Mesothelial cell of epicardium (in vitro differentiated cells): ENCODE data around the gene PSMA2. TPM values are rescaled to one million over a fixed set of nuclear protein-coding genes. Genes with fewer than 3 reads are reported as not detected.

Experiments used
- DNase-seq, 2 experiments: peaks; one replicate each; pipeline ENCODE4 v3.0.0; 2021; ENCODE audit warnings: low spot score in 2 of 2; ENCODE audit not compliant: unreplicated experiment in 2 of 2
- H3K27ac Mint-ChIP-seq: 2 replicates; pipeline ENCODE4 v1.8.0; 2021; ENCODE audit warnings: mixed read lengths
- H3K27me3 Mint-ChIP-seq: 2 replicates; pipeline ENCODE4 v1.8.0; 2021; ENCODE audit warnings: low read depth, mixed read lengths
- H3K36me3 Mint-ChIP-seq: 2 replicates; pipeline ENCODE4 v1.8.0; 2021; ENCODE audit warnings: mixed read lengths
- H3K4me1 Mint-ChIP-seq: 2 replicates; pipeline ENCODE4 v1.8.0; 2021; ENCODE audit warnings: mixed read lengths
- H3K4me3 Mint-ChIP-seq: 2 replicates; pipeline ENCODE4 v1.8.0; 2021; ENCODE audit warnings: mild to moderate bottlenecking, moderate library complexity, mixed read lengths
- H3K9me3 Mint-ChIP-seq: 2 replicates; pipeline ENCODE4 v1.8.0; 2021; ENCODE audit warnings: mixed read lengths
- total RNA-seq: library from RNA; stranded (reverse); gene quantifications from 3 replicates; pipeline ENCODE4 v1.2.1, GENCODE V29; 2021
- TF ChIP-seq, protein P1 (sequence below): fragments of 200-600 bp; sonication (generic); IDR thresholded peaks from one replicate; pipeline ENCODE4 v1.5.0; 2021; ENCODE audit warnings: antibody characterized with exemption; ENCODE audit not compliant: unreplicated experiment

The PSMA2 gene
- total RNA-seq, 1 donor from 2014 or later = 72.3 TPM

DNA sequence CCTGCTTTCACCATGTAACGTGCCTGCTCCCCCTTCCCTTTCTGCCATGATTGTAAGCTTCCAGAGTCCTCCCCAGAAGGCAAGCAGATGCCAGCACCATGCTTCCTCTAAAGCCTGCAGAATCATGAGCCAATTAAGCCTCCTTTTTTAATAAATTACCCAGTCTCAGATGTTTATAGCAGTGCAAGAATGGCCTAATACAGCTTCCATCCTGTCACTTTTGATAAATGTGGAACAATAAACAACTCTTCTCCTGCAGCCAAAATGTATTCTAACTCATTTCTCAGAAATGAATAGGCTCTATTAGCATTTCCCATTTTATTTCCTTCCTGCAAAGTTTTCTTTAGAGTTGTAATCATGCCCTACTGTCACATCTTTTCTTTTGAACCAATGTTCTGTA, 63.5 kb downstream of the PSMA2 start:
- Mint-ChIP-seq H3K4me1 (no peaks in the 10 kb centered on the region), H3K27ac (no peak overlapping the region), H3K4me3 (no peak overlapping the region), H3K36me3 (peaks cover 7% of the 10 kb centered on the region), H3K9me3 (peaks cover 21% of the 10 kb centered on the region), H3K27me3 (no peaks in the 10 kb centered on the region)
- DNase-seq = no peak
- TF ChIP-seq, protein P1, sequence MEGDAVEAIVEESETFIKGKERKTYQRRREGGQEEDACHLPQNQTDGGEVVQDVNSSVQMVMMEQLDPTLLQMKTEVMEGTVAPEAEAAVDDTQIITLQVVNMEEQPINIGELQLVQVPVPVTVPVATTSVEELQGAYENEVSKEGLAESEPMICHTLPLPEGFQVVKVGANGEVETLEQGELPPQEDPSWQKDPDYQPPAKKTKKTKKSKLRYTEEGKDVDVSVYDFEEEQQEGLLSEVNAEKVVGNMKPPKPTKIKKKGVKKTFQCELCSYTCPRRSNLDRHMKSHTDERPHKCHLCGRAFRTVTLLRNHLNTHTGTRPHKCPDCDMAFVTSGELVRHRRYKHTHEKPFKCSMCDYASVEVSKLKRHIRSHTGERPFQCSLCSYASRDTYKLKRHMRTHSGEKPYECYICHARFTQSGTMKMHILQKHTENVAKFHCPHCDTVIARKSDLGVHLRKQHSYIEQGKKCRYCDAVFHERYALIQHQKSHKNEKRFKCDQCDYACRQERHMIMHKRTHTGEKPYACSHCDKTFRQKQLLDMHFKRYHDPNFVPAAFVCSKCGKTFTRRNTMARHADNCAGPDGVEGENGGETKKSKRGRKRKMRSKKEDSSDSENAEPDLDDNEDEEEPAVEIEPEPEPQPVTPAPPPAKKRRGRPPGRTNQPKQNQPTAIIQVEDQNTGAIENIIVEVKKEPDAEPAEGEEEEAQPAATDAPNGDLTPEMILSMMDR = no peak

Other genes starting within 250 kb of the PSMA2 start
- gene C7orf25, start 20.1 kb downstream of the PSMA2 start, total RNA-seq = 5.0 to 5.8 TPM (median 5.7 TPM) in 3 replicates
- 52.0 to 53.5 TPM (median 53.0 TPM) in 3 replicates for gene MRPL32, start 202 bp upstream of the PSMA2 start, total RNA-seq
- 1.0 to 1.9 TPM (median 1.4 TPM) in 3 replicates for gene HECW1, start 180.5 kb upstream of the PSMA2 start, total RNA-seq